ENCODE results near the gene IPCEF1.
"Not testable (repeated sequence)": the region's sequence is repeated elsewhere in the genome, so short reads cannot be mapped to it uniquely, and the experiment has no call there.

The IPCEF1 gene

DNA sequence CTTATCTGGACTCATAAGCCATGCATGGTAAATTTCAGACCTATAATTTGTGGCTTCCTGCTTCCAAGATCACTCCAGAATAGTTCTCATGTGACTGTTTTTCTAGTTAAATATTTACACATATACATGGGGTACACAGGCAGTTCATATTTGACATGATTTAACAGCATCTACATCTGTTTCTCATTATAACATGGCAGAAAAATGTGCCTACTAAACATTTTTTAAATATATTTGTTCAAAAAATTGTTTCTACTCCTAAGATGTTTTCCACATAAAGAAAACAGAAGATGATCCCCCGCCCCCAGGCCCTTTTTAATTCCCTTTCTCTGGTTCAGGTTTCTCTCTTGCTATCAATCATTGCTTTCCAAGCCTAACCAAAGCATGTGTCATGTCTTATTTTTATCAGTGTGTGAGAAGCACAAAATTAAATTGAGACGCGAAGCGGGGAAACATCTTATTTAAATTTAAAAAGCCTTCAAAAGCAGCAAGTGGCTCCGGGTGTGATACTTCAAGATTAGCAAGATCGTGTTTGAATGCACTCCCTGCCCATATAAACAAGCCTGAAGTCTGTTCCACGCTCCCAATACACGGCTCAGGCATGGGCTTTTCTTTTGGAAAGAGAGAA, 37.3 kb downstream of the IPCEF1 start:
- TF ChIP-seq CTCF (IDR thresholded peaks at IDR 0.05; ENCODE audit: control insufficient read depth, insufficient read depth, low read depth, low read length, missing control alignments) = no peak
- DNase-seq (ENCODE audit: low read depth) = peak; percentile 76
- H3K4me3 ChIP-seq (ENCODE audit: control insufficient read depth, low read depth, low read length) = no peak overlapping the region

- no peak overlapping the region for H3K4me3 ChIP-seq (ENCODE audit: control insufficient read depth, low read depth, low read length)
- no peak for TF ChIP-seq CTCF (IDR thresholded peaks at IDR 0.05; ENCODE audit: control insufficient read depth, insufficient read depth, low read depth, low read length, missing control alignments)
- no peak for DNase-seq (ENCODE audit: low read depth)
These were observed 37.9 kb downstream of the IPCEF1 start for GRCh38 chr6:154318721-154319120.

DNA sequence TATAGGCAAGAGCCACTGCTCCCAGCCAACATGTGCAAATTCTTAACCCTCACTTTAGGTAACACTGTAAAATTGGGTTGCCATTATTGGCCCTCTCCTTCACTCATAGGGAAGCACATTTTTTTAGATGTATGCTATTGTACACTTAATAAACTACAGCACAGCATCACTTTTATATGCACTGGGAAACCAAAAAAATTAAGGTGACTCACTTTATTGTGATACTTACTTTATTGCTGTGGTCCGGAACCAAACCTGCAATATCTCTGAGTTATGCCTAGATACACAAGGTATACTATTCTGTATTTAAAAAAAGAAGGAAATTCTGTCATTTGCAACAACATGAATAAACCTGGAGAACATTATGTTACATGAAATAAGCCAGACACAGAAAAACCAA, 40.5 kb downstream of the IPCEF1 start:
- no peak overlapping the region for H3K4me3 ChIP-seq (ENCODE audit: control insufficient read depth, low read depth, low read length)
- no peak for TF ChIP-seq CTCF (IDR thresholded peaks at IDR 0.05; ENCODE audit: control insufficient read depth, insufficient read depth, low read depth, low read length, missing control alignments)

DNA sequence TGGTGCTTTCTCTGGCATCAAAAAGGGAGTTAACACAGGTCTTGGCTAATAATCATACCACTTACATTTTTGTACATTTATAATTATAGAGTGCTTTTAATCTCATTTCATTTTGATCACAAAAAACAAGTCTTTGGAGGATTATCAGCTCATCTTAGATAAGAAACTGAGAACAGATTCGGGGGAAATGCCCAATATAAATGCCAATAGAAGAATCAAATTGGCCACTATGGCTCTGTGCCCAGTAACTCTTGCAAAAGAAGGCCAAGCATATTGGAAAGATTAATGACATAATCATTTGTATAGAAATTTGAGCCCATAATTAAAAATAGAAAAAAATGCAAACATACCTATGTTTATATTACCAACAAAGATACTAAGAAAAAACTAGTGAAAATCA, 42.5 kb downstream of the IPCEF1 start:
- no peak for TF ChIP-seq CTCF (IDR thresholded peaks at IDR 0.05; ENCODE audit: control insufficient read depth, insufficient read depth, low read depth, low read length, missing control alignments)
- DNase-seq (ENCODE audit: low read depth) = no peak
- no peak overlapping the region for H3K4me3 ChIP-seq (ENCODE audit: control insufficient read depth, low read depth, low read length)

More for the DNA sequence above, 40.5 kb downstream of the IPCEF1 start:
- DNase-seq (ENCODE audit: low read depth) = no peak

DNA sequence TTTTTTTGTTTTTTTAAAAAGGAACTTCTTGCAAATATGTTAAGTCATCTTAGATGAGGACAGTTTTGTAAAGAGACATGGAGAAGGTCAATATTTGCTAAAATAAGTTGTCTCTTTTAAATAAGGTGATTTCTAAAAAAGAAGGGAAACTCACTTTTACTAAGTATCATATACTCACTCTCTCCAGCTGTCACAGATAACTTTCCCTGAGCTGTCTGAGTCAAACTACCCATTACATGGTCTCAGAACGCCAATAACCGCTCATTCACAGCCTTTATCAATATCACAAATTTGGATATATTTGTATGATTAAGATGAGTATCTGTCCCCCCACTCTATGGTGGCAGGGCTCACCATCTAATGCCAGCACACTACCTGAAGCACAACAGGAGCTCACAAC, 47.6 kb downstream of the IPCEF1 start:
- DNase-seq (ENCODE audit: low read depth) = no peak
- no peak overlapping the region for H3K4me3 ChIP-seq (ENCODE audit: control insufficient read depth, low read depth, low read length)
- TF ChIP-seq CTCF (IDR thresholded peaks at IDR 0.05; ENCODE audit: control insufficient read depth, insufficient read depth, low read depth, low read length, missing control alignments) = no peak

DNA sequence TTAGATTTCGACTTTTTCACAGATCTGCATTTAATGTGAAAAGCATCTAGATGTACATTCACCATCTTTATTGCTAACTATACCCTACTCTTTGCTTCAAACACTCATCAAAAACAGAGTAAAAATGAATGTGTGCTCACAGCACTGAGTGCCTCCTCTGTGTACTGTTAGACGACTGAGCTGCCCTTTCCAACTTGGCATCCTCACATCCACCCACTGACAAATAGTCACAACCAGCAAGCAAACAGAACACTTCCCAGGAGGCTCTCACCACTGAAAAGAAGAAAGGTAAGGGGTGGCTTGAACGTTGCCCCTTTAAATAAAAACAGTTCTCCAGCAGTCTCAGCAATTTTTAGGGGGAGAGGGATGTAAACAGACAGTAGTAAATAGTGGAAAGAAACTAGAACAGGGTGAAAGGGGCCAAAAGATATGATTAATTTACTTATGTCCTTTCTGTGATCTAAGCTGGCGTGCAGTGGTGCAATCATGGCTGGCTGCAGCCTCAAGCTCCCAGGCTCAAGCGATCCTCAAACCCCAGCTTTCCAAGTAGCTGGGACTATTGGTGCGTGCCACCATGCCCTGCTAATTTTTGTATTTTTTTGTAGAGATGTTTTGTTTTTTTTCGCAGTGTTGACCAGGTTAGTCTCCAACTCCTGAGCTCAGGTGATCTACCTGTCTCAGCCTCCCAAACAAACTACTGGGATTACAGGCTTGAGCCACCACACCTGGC, 48.7 kb downstream of the IPCEF1 start:
- no peak for TF ChIP-seq CTCF (IDR thresholded peaks at IDR 0.05; ENCODE audit: control insufficient read depth, insufficient read depth, low read depth, low read length, missing control alignments)
- no peak for DNase-seq (ENCODE audit: low read depth)

GRCh38 chr6:154307147-154307546, 49.5 kb downstream of the IPCEF1 start:
- not testable (repeated sequence) for DNase-seq (ENCODE audit: low read depth); H3K4me3 ChIP-seq (ENCODE audit: control insufficient read depth, low read depth, low read length)

More for the DNA sequence above, 48.7 kb downstream of the IPCEF1 start:
- no peak overlapping the region for H3K4me3 ChIP-seq (ENCODE audit: control insufficient read depth, low read depth, low read length)

Data from AG09309 (cell line).